GM21528 (cell line): Measurements from ENCODE around the gene RRM1.

Experiments used
- ATAC-seq: cut with Tn5 transposase; IDR thresholded peaks from one replicate; pipeline ENCODE4 v1.9.1; 2021; ENCODE audit warnings: mild to moderate bottlenecking, moderate library complexity; ENCODE audit not compliant: unreplicated experiment, low FRiP score

RRM1 gene

GRCh38 chr11:4074266-4074665, 20.3 kb upstream of the RRM1 start:
- ATAC-seq: no peak

- no peak for ATAC-seq
Observed at GRCh38 chr11:4076774-4077173, 17.8 kb upstream of the RRM1 start.

- ATAC-seq: no peak
Observed at GRCh38 chr11:4083198-4083597, 11.4 kb upstream of the RRM1 start.

- ATAC-seq: no peak
Observed at GRCh38 chr11:4084406-4085125, 10.0 kb upstream of the RRM1 start.

GRCh38 chr11:4085575-4085974, 9.0 kb upstream of the RRM1 start:
- ATAC-seq: no peak

- no peak for ATAC-seq
Observed at GRCh38 chr11:4086575-4087353, 7.8 kb upstream of the RRM1 start.

- no peak for ATAC-seq
Observed at GRCh38 chr11:4087551-4087950, 7.0 kb upstream of the RRM1 start.

- no peak for ATAC-seq
Observed at GRCh38 chr11:4090258-4090657, 4.3 kb upstream of the RRM1 start.

- ATAC-seq: no peak
Observed at GRCh38 chr11:4092026-4092425, 2.6 kb upstream of the RRM1 start.

GRCh38 chr11:4093519-4094347, 866 bp upstream of the RRM1 start:
- ATAC-seq: no peak

- ATAC-seq: no peak
Observed at GRCh38 chr11:4095509-4096230, 1.1 kb downstream of the RRM1 start.

- no peak for ATAC-seq
Observed at GRCh38 chr11:4098026-4098621, 3.5 kb downstream of the RRM1 start.

- no peak for ATAC-seq
Observed at GRCh38 chr11:4102711-4103110, 8.1 kb downstream of the RRM1 start.

GRCh38 chr11:4103269-4103668, 8.7 kb downstream of the RRM1 start:
- ATAC-seq: no peak

- no peak for ATAC-seq
Observed at GRCh38 chr11:4105916-4106315, 11.3 kb downstream of the RRM1 start.

- ATAC-seq: no peak
Observed at GRCh38 chr11:4111834-4112233, 17.2 kb downstream of the RRM1 start.

- no peak for ATAC-seq
Observed at GRCh38 chr11:4115128-4115527, 20.5 kb downstream of the RRM1 start.

- no peak for ATAC-seq
Observed at GRCh38 chr11:4118107-4118506, 23.5 kb downstream of the RRM1 start.

- ATAC-seq: no peak
Observed at GRCh38 chr11:4123218-4123617, 28.6 kb downstream of the RRM1 start.

GRCh38 chr11:4125141-4125540, 30.5 kb downstream of the RRM1 start:
- ATAC-seq: no peak
